Measurements from ENCODE around the gene ETV3L.
"Not testable (repeated sequence)": the region's sequence is repeated elsewhere in the genome, so short reads cannot be mapped to it uniquely, and the experiment has no call there.

Gene ETV3L

DNA sequence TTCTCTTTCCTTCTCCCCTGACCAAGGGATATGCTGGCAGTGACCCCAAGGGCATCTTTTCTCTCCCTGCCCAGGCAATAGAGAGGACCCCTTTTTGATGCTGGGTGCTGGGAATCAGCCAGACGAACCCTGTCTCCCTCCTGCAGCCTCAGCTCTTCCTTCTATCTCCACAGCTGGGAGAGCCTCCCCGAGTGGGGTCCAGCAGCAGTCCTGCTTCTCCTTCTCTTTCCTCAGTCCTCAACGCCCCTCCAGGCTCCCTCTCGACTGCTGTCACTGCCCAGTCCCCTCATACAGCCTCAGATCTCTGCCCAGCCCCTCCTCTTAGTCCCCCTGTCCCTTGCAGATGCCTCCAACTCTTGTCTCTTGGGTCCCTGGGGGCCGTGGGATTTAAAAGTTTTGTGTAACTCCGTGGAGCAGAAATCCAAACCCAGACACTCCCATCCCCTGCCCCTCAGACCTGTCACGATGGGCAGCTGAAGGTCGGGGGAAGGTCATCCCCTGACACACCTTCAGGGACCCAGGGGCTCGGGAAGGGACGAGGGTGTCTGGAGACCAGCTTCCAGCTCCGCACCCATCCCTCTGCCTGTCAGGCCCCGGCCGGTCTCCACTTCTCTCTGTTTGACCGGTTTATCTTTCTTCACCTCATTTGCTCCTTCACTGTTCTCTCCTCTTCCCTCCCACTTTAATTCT, 5.8 kb upstream of the ETV3L start:
- no peak for DNase-seq (ENCODE audit: low read depth)

DNA sequence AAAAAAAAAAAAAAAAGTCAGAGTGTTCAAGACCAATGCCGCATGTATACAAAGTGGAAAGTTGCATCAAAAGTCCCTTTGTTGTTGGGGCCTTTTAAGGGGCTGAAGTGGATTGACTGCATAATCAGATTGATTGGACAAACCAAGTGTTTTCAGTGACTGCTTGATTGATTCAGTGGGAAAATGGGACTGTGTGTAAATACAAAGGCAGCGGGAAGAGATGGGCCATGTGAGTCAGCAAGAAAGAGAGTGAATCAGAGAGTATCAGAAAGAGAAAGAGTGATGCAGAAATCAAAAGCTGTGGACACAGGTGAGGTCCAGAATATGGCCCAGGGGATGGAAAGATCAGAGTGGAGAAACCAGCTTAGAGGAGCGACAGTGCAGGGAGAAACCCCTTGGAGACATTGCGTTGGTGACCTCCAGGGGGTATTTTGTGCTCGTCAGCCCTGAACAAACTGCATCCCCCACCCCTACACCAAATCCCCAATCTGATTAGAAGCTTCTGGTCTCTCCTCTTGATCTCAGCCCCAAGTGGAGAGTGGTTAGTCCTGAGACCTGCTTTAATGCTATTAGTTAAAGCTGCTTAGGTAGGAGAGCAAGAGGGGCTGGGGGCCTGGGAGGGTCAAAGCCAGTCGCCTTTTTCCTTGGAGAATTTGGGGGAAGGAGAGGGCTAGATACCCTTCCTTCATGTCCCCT, 5.1 kb upstream of the ETV3L start:
- no peak for DNase-seq (ENCODE audit: low read depth)

DNA sequence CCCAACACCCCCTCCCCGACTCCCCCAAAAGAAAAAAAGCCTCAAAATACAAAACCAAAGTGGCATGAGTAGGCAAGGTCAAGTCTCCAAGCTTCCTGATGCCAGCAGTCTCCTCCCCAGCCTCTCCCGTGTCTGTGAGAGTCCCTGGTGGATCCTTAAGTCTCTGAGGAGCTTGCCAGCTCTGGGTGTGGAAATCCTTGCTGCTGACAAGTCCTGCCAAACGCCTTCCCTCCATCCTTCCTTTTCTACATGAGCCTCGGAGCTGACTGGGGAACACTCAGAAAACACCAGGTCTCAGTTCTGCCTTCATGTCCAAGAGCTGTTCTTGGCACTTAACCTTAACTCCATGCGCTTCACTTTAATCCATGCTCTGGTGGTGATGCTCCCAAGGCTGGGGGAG, 3.7 kb upstream of the ETV3L start:
- no peak for DNase-seq (ENCODE audit: low read depth)

DNA sequence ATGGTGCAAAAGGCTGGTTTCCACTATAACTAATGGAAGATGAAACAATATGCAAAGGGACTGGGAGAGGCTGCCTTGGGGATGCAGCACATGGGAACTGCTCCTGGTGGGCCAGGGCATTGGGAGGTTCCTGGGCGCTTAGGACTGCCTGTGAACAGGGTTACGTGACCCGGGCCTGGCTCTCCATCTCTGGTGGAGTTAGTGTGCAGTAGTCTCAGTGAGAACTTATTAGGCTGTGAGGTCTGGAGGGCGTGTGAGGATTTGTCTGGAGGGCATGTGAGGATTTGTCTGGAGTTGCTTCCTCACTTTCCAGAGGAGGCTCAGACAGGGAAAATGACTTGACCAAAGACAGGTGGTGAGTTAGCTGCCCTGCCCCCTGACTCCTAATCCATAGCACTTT, 1.5 kb upstream of the ETV3L start:
- no peak for DNase-seq (ENCODE audit: low read depth)

DNA sequence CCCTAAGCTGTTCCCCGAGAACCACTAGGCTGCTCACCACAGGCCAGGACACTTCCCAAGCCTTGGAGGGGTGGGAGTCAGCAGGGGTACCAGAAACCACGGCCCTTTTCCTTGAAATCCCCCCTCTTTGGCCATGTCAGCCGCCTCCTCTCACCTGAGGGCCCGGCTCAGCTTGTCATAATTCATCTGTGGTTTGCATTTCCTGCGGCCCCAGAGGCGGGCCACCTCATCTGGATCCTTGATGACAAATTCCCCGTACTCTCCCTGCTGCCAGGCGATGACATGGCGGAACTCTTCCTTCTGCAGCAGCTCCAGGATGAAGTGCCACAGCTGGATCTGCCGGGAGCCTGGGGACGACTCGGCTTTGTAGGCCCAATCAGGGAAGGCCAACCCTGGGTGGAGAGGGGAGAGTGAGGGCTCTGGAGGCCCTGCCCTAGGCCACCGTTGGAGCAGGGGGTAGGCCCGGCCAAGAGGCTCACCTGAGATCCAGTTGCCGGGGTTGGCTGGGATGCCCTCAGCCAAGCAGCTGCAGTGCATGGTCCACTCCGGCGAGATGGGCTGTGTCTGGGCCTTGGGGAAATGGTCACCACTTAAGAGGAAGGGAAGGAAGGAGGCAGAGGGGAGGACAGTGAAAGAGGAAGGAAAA, 498 bp downstream of the ETV3L start:
- not testable (repeated sequence) for DNase-seq (ENCODE audit: low read depth)

DNA sequence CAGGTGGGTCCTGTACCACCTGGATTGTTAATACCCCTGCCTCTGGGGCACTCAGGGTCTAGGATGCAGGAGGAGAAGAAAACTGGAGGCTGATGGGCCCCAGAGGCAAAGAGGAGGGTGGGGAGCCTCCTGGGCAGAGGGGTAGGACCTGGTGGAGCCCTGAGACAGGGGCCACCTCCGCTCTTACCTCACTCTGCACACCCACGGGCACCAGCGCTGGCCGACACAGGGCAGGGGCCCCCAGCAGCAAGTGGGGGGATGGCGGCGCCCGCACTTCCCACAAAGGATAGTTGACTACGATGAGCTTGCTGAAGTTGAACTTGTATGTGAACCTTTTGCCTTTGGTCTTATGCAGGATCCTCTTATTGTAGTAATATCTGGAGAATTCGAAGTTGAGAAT, 1.1 kb downstream of the ETV3L start:
- DNase-seq (ENCODE audit: low read depth) = no peak

DNA sequence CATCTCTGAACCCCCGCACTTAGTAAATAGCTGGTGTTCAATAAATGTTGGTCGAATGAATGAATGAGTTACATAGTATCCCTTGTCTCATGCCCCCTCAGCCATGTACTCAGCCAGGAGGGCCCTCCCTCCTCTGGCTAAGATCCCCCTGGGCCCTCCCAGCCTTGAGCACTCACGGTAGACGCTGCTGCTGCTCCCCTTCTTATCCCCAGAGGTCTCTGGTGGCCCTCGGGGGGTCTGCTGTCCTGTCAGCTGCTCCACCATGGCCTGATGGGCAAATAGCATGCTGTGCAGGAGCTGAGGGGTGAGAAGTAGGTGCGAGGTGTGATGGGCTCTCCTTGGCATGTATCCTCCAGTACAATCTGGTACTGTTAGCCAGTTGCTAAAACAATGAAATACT, 1.9 kb downstream of the ETV3L start:
- DNase-seq (ENCODE audit: low read depth) = no peak

DNA sequence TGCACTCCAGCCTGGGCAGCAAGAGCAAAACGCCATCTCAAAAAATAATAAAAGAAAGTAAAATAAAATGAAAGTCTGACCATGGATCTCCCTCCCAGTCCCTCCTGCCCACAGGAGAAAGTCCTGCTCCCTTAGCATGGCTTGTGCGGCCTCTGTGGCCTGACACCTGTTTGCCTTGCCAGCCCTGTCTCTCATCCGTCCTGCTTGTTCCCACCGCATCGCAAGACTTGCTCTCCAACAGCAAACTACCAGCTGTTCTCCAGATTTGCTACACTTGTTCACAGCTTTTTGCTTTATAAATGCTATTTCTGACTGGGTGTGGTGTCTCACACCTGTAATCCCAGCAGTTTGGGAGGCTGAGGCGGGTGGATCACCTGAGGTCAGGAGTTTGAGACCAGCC, 2.7 kb downstream of the ETV3L start:
- DNase-seq (ENCODE audit: low read depth) = no peak

DNA sequence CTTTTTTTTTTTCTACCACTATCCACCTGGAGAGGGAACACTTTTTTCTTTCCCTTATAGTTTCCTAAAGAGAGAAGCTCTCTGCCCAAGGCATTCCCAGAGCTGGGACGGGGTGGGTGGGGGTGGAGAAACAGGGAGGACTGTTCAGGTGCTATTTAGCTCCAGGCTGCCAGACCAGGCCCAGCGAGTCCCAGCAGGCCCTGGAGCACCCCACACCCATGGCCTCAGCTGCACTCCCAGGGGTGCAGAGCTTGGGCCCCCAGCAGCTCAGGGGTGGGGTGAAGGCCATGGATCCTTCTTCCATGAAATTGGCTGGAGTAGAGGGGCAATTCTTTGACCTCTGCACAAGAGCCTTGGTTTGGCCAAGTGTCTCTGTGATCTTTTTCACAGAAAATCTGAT, 4.1 kb downstream of the ETV3L start:
- no peak for DNase-seq (ENCODE audit: low read depth)

DNA sequence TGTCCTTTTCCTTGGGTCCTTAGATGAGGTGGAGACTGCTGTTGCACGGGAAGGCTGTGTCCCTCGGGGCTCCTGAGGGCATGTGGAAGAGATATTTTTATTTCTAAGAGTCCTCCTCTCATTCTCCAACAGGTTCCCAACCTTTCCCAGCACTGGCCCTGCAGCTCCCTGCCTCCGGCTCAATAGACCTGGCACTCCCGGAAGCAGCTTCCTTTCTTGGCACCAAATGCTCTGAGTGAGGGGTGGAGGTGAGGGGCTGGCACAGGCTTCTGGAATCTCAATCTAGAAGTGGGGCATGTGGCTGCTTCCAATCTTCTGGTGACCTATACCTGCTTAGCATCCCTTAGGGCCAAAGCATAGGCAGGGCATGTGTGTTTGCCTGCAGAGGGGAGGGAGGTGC, 4.5 kb downstream of the ETV3L start:
- no peak for DNase-seq (ENCODE audit: low read depth)

DNA sequence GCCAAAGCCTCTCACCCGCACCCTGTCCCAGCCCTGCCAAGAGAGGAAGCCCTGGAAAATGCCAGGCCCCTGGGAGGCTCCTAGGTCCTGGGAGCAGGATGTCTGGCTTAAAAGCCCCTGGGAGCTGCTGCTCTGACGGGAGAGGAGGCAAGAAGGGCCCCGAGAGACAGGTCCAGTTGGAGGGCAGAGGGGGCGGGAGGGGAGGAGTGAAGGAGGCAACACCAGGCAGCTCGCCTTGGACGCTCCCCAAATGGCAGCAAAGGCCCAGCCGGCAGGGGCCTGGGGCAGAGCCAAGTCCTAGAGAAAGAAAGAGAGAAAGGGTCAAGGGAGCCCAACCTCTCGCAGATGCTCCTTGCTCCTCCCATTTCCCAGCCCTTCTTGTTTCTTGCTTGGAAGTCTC, 6.8 kb downstream of the ETV3L start:
- no peak for DNase-seq (ENCODE audit: low read depth)

DNA sequence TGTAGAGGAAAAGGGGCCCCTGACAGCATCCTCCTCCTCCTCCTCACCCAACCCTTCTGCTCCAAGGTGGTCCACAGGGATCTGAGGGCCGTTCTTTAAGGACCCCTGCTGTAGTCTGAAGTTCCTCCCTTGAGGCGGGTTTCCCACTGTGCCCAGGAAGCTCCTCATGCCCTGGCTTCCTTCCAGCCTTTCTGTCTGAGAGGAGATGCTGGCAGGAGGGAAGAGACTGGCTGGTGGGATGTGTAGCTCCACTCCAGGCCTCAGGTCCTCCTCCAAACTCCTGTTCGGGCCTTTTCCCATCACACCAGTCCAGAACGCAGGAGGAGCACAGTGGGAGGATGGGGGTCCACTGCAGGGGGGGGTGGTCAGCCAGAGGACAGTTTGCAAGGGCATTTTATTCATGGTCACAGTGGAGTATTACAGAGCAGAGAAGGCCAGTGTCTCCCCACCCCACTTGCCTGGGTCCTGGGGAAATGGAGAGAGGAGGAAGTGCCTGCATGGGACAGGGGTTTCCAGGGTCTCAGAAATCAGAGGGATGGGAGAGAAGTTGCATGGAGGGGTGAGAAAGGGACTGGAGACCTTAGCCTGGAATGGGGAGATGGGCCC, 7.8 kb downstream of the ETV3L start:
- DNase-seq (ENCODE audit: low read depth) = no peak

DNA sequence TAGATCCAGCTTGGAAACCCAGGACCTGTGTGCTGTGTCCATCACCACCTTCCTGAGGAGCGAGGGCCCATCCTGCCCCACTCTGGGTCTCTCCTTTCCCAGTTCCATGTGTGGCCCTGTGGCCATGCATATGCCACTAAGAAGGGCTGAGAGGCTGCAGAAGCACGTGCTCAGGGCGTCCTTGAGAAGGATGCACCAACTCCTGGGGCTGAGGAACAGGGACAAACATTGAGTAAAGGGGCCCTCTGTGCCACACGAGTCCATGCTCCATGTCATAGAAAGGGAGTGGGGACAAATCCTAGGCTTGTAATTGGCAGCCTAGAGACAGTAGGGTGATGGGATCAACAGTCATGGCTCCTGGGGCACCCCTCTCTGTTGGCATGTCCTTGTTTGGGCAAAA, 8.4 kb downstream of the ETV3L start:
- no peak for DNase-seq (ENCODE audit: low read depth)

DNA sequence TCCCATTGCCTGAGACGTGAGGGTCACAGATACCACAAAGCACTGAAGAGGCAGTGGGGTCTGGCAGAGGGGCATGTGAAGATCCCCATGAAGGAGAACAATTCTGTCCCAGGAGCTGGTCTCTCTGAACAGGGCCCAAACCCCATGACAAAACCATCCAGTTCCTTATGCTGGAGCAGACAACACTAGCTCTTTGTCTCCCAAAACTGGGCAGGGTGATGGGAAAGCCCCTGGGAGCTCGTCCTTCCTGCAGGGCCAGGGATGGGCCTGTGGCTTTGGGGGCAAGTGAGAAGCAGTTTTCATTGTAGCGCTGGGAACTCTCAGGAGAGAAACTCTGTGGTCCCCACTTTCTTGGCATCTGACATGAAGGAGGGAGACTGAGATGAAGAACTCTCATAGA, 8.8 kb downstream of the ETV3L start:
- no peak for DNase-seq (ENCODE audit: low read depth)

DNA sequence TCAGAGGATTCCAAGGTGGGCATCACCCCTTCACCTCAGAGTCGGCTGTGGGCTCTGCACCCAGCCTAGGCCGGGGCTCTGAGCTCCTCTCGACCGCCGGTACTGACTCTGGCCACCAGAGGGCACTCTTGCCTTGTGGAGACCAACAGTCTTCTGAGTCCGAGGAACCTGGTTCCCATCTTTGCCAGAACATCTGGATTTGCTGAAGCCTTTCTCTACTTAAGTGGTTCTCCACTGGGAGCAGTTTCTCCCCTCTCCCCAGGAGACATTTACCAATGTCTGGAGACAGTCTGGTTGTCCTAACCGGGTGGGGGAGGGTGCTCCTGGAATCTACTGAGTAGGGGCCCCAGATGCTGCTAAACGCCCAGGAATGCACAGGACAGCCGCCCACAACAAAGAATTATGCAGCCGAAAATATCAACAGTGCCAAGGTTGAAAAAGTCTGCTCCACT, 9.4 kb downstream of the ETV3L start:
- peak; percentile 88 for DNase-seq (ENCODE audit: low read depth)

DNA sequence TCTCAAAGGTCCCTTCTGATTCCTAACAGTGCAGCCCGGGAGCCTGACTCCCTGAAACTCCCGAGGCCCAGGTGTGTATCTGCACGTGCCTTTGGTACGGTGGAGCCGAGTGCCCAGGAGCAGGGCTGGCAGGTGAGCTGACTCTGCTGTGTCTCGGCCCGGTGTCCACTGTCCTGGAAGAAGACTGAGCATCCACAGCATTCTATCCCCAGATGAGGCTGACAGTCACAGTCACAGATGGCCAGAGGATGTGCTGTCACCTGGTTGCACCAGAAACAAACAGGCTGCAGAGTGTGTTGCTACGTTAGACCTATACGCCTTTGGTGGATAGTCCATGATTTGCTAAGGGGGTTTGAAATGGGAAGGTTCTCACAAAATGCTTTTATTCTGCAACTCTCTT, 9.8 kb downstream of the ETV3L start:
- no peak for DNase-seq (ENCODE audit: low read depth)

DNA sequence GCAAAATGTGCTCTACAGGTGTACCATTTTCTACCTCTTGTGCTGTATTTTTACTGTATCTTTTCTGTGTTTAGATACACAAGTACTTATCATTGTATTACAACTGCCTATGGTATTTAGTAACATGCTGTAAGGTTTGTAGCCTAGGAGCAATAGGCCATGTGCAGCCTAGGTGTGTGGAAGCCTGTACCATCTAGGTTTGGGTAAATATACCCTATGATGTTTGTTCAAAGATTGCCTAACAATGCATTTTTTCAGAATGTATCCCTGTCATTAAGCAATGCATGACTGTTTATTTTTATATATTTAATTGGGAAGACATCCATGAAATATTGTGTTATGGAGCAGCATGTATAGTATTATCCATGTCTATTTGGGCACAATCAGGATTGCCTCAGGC, 11.0 kb downstream of the ETV3L start:
- DNase-seq (ENCODE audit: low read depth) = no peak

DNA sequence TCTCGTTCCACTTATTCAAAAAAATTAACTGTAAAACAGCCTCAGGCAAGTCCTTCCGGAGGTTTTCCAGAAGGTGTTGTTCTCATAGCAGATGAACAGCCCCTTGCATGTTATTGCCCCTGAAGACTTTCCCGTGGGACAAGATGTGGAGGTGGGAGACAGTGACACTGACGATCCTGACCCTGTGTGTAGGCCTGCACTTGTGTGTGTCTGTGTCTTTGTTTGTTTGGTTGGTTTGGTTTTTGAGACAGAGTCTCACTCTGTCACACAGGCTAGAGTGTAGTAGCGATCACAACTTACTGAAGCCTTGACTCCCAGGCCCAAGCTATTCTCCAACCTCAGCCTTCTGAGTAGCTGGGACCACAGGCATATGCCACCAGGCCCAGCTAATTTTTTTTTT, 12.6 kb downstream of the ETV3L start:
- no peak for DNase-seq (ENCODE audit: low read depth)

DNA sequence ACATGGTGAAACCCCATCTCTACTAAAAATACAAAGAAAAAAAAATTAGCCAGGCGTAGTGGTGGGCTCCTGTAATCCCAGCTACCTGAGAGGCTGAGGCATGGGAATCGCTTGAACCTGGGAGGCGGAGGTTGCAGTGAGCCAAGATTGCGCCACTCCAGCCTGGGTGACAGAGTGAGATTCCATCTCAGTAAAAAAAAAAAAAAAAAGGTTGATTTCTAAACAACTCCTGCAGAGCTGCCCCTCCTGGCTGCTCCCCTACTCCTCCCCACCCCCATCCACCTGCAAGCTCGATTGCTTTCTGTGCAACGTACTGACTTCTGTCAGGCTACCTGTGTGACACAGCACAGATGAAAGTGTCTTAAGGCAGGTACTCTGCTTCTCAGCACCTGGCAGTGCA, 13.3 kb downstream of the ETV3L start:
- DNase-seq (ENCODE audit: low read depth) = no peak

DNA sequence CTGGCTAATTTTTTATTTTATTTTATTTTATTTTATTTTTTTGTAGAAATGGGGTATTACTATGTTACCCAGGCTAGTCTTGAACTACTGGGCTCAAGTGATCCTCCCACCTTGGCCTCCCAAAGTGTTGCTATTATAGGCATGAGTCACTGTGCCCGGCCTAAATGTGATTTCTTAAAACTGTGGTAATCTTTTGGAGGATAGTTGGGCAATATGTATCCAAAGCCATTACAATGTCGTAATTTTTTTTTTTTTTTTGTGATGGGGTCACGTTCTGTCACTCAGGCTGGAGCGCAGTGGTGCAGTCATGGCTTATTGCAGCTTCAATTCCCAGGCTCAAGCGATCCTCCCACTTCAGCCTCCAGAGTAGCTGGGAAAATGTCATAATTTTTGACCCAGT, 14.2 kb downstream of the ETV3L start:
- no peak for DNase-seq (ENCODE audit: low read depth)

DNA sequence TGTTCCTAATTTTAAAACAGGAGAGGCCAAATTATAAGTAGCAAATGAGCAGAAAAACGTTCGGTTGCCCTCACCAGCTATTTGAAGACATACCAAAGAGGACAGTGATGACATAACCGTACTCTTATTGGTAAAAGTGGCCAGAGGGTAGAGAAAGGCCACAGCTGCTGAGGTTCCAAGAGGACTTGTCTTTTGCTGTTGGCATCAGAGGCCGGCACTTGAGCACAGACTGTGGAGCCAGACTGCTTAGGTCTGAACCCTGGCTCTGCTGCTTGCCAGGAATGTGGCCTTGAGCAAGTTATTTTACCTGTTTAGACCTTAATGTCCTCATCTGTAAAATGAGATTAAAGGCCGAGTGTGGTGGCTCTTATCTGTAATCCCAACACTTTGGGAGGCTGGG, 14.9 kb downstream of the ETV3L start:
- no peak for DNase-seq (ENCODE audit: low read depth)

DNA sequence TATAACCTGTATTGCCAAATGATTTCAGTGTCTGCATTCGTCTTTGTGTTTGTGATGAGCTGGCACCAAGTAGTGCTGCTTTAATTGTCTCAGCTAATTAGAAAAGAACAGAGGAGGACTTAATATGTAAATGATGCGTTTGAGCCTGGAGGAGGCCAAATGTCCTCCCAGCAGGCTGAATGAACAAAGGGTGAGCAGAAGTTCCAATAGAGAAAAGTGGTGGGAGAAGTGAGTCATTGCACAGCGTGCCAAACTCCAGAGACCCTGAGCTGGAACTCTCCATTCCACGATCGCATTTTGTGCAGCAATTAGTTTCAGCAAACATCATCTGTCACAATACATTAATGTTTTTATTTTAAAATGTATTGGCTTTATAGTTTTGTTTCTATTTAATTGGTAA, 17.9 kb downstream of the ETV3L start:
- no peak for DNase-seq (ENCODE audit: low read depth)

DNA sequence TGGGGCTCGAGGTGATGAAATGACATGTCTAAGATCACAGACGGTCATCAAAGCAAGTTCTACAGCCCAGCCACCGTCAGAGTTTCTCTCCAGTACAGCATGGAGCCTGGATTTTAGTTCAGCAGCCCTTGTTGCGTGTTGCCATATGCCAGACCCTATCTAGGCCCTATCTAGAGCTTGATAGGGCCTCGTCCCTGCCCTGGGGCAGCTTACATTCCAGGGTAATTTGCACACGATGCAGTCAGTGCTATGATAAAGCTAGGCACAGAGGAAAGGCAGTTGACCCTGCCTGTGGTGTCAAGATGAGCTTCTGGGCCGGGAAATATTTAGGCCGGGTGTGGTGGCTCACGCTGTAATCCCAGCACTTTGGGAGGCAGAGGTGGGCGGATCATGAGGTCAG, 18.9 kb downstream of the ETV3L start:
- DNase-seq (ENCODE audit: low read depth) = no peak
